NCI-H146 treated with DMSO at 0.1 percent for 48 hours (cell line): ENCODE data around the gene ADNP.

Experiments
- DNase-seq: peaks from one replicate; lab custom pipeline; 2025; ENCODE audit not compliant: unreplicated experiment; lab: John Stamatoyannopoulos, UW

Gene ADNP

GRCh38 chr20:50874111-50874757, 57.0 kb downstream of the ADNP start:
- DNase-seq, result no peak

- DNase-seq, result no peak
These were observed 57.7 kb downstream of the ADNP start for GRCh38 chr20:50873585-50873984.

- DNase-seq, result no peak
These were observed 58.4 kb downstream of the ADNP start for GRCh38 chr20:50872560-50873425.

- DNase-seq, result no peak
These were observed 60.6 kb downstream of the ADNP start for GRCh38 chr20:50870561-50871161.

GRCh38 chr20:50868509-50869495, 62.4 kb downstream of the ADNP start:
- peak; percentile 29 for DNase-seq

- DNase-seq, result no peak
These were observed 63.4 kb downstream of the ADNP start for GRCh38 chr20:50867805-50868204.

GRCh38 chr20:50866831-50867230, 64.4 kb downstream of the ADNP start:
- DNase-seq, result no peak

GRCh38 chr20:50866036-50866685, 65.1 kb downstream of the ADNP start:
- DNase-seq, result no peak

- DNase-seq, result no peak
These were observed 65.6 kb downstream of the ADNP start for GRCh38 chr20:50865591-50865990.

GRCh38 chr20:50865114-50865513, 66.1 kb downstream of the ADNP start:
- DNase-seq, result no peak

- no peak for DNase-seq
These were observed 68.7 kb downstream of the ADNP start for GRCh38 chr20:50862546-50862945.

- no peak for DNase-seq
These were observed 70.2 kb downstream of the ADNP start for GRCh38 chr20:50861012-50861411.

GRCh38 chr20:50859161-50859560, 72.1 kb downstream of the ADNP start:
- no peak for DNase-seq

- no peak for DNase-seq
These were observed 72.7 kb downstream of the ADNP start for GRCh38 chr20:50858525-50858924.

- no peak for DNase-seq
These were observed 73.9 kb downstream of the ADNP start for GRCh38 chr20:50857348-50857747.

- no peak for DNase-seq
These were observed 74.7 kb downstream of the ADNP start for GRCh38 chr20:50856475-50857041.

GRCh38 chr20:50855498-50856474, 75.5 kb downstream of the ADNP start:
- DNase-seq, result no peak

GRCh38 chr20:50854506-50855249, 76.6 kb downstream of the ADNP start:
- DNase-seq, result no peak
